Testis (tissue), 3 donors: ENCODE results near the gene DLX3. TPM values are rescaled to one million over a fixed set of nuclear protein-coding genes. Genes with fewer than 3 reads are reported as not detected.

Experiments used
- DNase-seq: peaks from one replicate; pipeline ENCODE4 v3.0.0-alpha.2; 2019
- H3K27ac ChIP-seq, 2 donors: fragments of 200-600 bp; sonication (generic); one replicate each; pipeline ENCODE4 v1.5.1; 2019
- H3K27me3 ChIP-seq: fragments of 200-600 bp; sonication (generic); one replicate; pipeline ENCODE4 v1.5.1; 2019
- H3K36me3 ChIP-seq: fragments of 200-600 bp; sonication (generic); one replicate; pipeline ENCODE4 v1.5.1; 2017; ENCODE audit warnings: low read depth; ENCODE audit errors: missing control alignments
- H3K4me1 ChIP-seq: fragments of 200-600 bp; sonication (generic); one replicate; pipeline ENCODE4 v1.5.1; 2019
- H3K4me3 ChIP-seq, 2 donors: fragments of 200-600 bp; sonication (generic); one replicate each; pipeline ENCODE4 v1.5.1; 2017 to 2019
- H3K9me3 ChIP-seq: fragments of 200-600 bp; sonication (generic); one replicate; pipeline ENCODE4 v1.5.1; 2017
- POLR2A ChIP-seq: fragments of 450-650 bp; IDR thresholded peaks from one replicate; pipeline ENCODE4 v1.6.1; 2017; ENCODE audit warnings: antibody characterized with exemption, mild to moderate bottlenecking, moderate library complexity
- WGBS, 2 donors: methylation state at CpG; one replicate each; pipeline ENCODE4 v1.1.5; 2018; 5-methylcytosine and 5-hydroxymethylcytosine counted together
- intact Hi-C: fragments of 100-400 bp; cut with DNase I; formaldehyde crosslinking; loops from one replicate; pipeline ENCODE4 v1.15.1; 2023; ENCODE audit warnings: low total_unique reads
- polyA plus RNA-seq: library from polyadenylated mRNA; stranded (reverse); fragments of 350-450 nt; fragmentation: Illumina TruSeq; extraction: RNeasy Lipid Tissue Mini Kit (QIAGEN cat#74804); gene quantifications from one replicate; pipeline ENCODE4 v1.2.3, GENCODE V29; 2014; ENCODE audit warnings: low read depth, low replicate concordance; ENCODE audit not compliant: insufficient read depth
- total RNA-seq, 2 donors: library from RNA; depleted of rRNA; stranded (reverse); fragments of >200 nt; gene quantifications; one replicate each; pipeline ENCODE4 v1.2.3, GENCODE V29; 2016
- TF ChIP-seq, protein P1 (sequence below), 3 experiments: fragments of 450-650 bp in 2 of 3; fragments of 200-600 bp in 1 of 3; sonication (generic) in 1 of 3; IDR thresholded peaks; one replicate each; pipeline ENCODE4 v1.5.1; 2016 to 2019; ENCODE audit warnings: antibody characterized with exemption in 3 of 3, mild to moderate bottlenecking in 2 of 3, moderate library complexity in 1 of 3

The DLX3 gene
- total and polyA plus RNA-seq, 3 donors from 2014 or later: 1.0 to 1.5 (median 1.4) TPM

DNA sequence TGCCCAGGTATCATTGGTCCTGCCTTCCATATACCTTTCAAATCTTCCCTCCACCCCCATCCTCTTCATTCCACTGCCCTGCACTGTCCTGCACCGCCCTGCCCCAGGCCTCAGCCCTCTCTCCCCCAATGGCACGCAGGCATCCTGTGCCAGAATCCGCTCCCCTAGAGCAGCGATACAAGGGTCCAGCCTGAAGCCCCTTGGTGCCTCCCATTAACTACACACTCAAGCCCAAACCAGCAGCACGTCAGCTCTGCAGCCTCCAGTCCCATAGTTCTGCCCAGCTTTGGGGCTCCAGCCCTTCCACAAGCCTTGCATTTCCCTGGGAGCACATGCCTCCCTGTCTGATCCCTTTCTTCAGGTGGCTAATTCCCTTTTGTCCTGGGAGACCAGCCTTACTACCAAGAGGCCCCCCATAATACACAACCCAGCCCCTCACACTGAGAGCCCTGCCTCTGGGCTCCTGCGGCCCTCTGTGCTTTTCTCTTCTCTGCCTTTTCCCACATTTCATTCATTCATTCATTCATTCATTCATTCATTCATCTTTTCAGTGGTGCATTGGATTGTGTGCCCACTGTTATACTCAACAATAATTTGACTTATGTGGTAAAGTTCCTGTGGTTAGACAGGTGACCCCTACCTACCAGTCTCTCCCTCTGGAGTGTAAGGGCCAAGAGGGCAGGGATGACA, 26.8 kb upstream of the DLX3 start:
- TF ChIP-seq POLR2A: no peak
- TF ChIP-seq, protein P1, sequence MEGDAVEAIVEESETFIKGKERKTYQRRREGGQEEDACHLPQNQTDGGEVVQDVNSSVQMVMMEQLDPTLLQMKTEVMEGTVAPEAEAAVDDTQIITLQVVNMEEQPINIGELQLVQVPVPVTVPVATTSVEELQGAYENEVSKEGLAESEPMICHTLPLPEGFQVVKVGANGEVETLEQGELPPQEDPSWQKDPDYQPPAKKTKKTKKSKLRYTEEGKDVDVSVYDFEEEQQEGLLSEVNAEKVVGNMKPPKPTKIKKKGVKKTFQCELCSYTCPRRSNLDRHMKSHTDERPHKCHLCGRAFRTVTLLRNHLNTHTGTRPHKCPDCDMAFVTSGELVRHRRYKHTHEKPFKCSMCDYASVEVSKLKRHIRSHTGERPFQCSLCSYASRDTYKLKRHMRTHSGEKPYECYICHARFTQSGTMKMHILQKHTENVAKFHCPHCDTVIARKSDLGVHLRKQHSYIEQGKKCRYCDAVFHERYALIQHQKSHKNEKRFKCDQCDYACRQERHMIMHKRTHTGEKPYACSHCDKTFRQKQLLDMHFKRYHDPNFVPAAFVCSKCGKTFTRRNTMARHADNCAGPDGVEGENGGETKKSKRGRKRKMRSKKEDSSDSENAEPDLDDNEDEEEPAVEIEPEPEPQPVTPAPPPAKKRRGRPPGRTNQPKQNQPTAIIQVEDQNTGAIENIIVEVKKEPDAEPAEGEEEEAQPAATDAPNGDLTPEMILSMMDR (IDR thresholded peaks at IDR 0.05): no peak
- 90 to 96% methylated on average over 6 of the region's 6 CpGs for WGBS, 2 donors
- H3K9me3 ChIP-seq: no peaks in the 10 kb centered on the region
- H3K27me3 ChIP-seq: no peaks in the 10 kb centered on the region
- no peak overlapping the region for H3K27ac ChIP-seq
- no peaks in the 10 kb centered on the region for H3K4me1 ChIP-seq
- DNase-seq: no peak
- H3K4me3 ChIP-seq: no peak overlapping the region
- no peaks in the 10 kb centered on the region for H3K36me3 ChIP-seq
- intact Hi-C loops: no loop called here

DNA sequence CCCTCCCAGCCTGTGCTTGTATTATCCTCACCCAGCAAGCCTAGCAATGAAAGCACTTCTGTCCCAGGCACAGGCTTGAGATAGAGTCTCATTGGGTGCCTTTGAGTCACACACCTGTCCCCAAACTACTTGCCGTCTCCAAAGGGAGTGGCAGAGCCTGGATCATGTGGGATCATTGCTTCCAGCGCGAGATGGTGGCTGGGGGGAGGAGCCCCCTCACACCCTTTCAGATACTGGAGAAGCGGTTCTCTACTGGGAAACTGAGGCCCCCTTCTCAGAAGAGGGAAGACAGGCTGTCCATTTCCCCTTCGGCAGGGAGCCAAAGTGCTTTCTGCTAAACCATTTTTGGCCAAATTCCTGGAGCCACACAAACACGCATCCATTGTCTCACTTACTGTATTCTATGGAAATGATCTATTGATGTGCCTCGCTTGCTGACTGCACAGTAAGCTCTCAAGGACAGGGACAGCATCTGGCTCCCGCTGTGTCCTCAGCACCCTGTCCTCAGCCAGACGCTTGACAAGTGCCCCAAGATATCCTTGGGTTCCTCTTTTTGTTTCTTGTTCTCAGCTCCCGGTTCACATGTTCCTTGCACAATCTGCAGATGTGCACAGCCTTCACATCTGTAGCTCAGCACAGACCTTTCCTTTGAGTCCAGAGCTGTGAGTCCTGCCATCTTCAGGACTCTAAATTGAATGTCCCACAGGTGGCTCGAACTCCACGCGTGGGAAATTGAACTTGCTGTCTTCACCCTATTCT, 26.0 kb upstream of the DLX3 start:
- no peak for TF ChIP-seq POLR2A
- TF ChIP-seq, protein P1 (IDR thresholded peaks at IDR 0.05): no peak
- Histone ChIP-seq H3K4me1 (no peaks in the 10 kb centered on the region), H3K27ac (no peak overlapping the region), H3K9me3 (no peaks in the 10 kb centered on the region), H3K36me3 (no peaks in the 10 kb centered on the region), H3K4me3 (no peak overlapping the region), H3K27me3 (no peaks in the 10 kb centered on the region)
- WGBS, 2 donors: 66 to 68% methylated on average over 13 of the region's 13 CpGs
- DNase-seq: no peak
- intact Hi-C loops: no loop called here

DNA sequence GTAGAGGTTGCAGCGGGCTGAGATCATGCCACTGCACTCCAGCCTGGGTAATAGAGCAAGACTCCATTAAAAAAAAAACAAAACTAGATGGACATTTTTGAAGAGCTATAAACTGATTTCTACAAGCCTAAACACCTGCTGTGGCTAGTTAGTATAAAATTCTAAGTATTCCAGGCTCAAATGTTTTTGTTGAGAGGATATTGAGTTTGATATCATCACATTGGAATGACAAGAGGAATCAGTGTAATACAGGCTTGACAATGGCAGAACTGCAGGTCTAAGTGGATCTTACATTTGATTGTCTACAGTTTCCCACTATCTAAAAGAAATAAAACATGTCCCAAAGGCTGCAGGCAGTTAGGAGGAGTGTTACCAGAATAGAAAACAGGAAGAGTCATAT, 23.9 kb upstream of the DLX3 start:
- H3K27ac ChIP-seq: no peak overlapping the region
- intact Hi-C loops: no loop called here
- 82 to 91% methylated on average over 1 of the region's 1 CpG for WGBS, 2 donors

DNA sequence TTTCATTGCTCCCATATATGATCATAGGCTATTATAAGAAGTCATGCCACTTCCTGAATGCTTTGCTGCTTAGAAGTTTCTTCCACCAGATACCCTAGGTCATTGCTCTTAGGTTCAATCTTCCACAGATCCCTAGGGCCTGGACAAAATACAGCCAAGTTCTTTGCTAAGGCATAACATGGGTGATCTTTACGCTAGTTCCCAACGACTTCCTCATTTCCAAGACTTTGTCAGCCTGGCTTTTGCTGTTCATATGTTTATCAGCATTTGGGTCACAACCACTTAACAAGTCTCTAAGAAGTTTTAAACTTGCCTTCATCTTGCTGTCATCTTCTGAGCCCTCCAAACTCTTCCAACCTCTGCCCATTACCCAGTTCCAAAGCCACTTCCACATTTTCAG, 20.1 kb upstream of the DLX3 start:
- no peaks in the 10 kb centered on the region for H3K27me3 ChIP-seq
- H3K4me1 ChIP-seq: no peaks in the 10 kb centered on the region
- 86 to 92% methylated on average over 2 of the region's 2 CpGs for WGBS, 2 donors
- intact Hi-C loops: no loop called here
- no peak for DNase-seq
- no peak overlapping the region for H3K27ac ChIP-seq
- H3K9me3 ChIP-seq: no peaks in the 10 kb centered on the region
- TF ChIP-seq, protein P1 (IDR thresholded peaks at IDR 0.05): no peak
- no peak for TF ChIP-seq POLR2A
- H3K4me3 ChIP-seq: no peak overlapping the region
- no peaks in the 10 kb centered on the region for H3K36me3 ChIP-seq

More for the DNA sequence above, 23.9 kb upstream of the DLX3 start:
- H3K36me3 ChIP-seq: no peaks in the 10 kb centered on the region
- TF ChIP-seq, protein P1 (IDR thresholded peaks at IDR 0.05): no peak
- no peak for TF ChIP-seq POLR2A
- no peaks in the 10 kb centered on the region for H3K4me1 ChIP-seq
- no peak overlapping the region for H3K4me3 ChIP-seq
- no peaks in the 10 kb centered on the region for H3K27me3 ChIP-seq
- no peaks in the 10 kb centered on the region for H3K9me3 ChIP-seq
- DNase-seq: no peak
